HEK293 (cell line): ENCODE measurements around the gene UFD1.

Experiments used
- GLIS2 ChIP-seq: fragments of 450-650 bp; formaldehyde crosslinking; IDR thresholded peaks from 2 replicates; pipeline ENCODE4 v1.5.1; 2016; ENCODE audit warnings: missing biosample characterization, missing genetic modification characterization
- HOXA7 ChIP-seq: sonication (generic); formaldehyde crosslinking; IDR thresholded peaks from 2 replicates; pipeline ENCODE4 v1.8.1; 2022; ENCODE audit warnings: missing genetic modification reagents, borderline replicate concordance
- KLF1 ChIP-seq: fragments of 450-650 bp; formaldehyde crosslinking; IDR thresholded peaks from 2 replicates; pipeline ENCODE4 v1.5.1; 2016; ENCODE audit warnings: missing biosample characterization, missing genetic modification characterization
- KLF16 ChIP-seq: fragments of 450-650 bp; formaldehyde crosslinking; IDR thresholded peaks from 2 replicates; pipeline ENCODE4 v1.5.1; 2017; ENCODE audit warnings: missing biosample characterization, missing genetic modification characterization
- PRDM1 ChIP-seq: fragments of 450-650 bp; formaldehyde crosslinking; IDR thresholded peaks from 2 replicates; pipeline ENCODE4; 2016; ENCODE audit warnings: missing biosample characterization, missing genetic modification characterization
- SALL2 ChIP-seq: fragments of 450-650 bp; formaldehyde crosslinking; IDR thresholded peaks from 2 replicates; pipeline ENCODE4 v1.5.0; 2017; ENCODE audit warnings: missing biosample characterization, mild to moderate bottlenecking, missing genetic modification characterization, borderline replicate concordance
- YY1 ChIP-seq: fragments of 450-650 bp; formaldehyde crosslinking; IDR thresholded peaks from 2 replicates; pipeline ENCODE4 v1.5.1; 2018; ENCODE audit warnings: missing biosample characterization, missing genetic modification characterization
- ZBTB1 ChIP-seq: fragments of 450-650 bp; formaldehyde crosslinking; IDR thresholded peaks from 2 replicates; pipeline ENCODE4 v1.5.1; 2016; ENCODE audit warnings: missing biosample characterization, missing genetic modification characterization
- ZNF248 ChIP-seq: fragments of 450-650 bp; formaldehyde crosslinking; IDR thresholded peaks from 2 replicates; pipeline ENCODE4 v1.5.1; 2017; ENCODE audit warnings: missing biosample characterization, missing genetic modification characterization
- ZNF362 ChIP-seq: fragments of 450-650 bp; formaldehyde crosslinking; IDR thresholded peaks from 2 replicates; pipeline ENCODE4 v1.5.1; 2016; ENCODE audit warnings: missing biosample characterization, missing genetic modification characterization
- ZNF530 ChIP-seq: fragments of 450-650 bp; formaldehyde crosslinking; IDR thresholded peaks from 2 replicates; pipeline ENCODE4 v1.5.1; 2016; ENCODE audit warnings: low read depth, missing biosample characterization, missing genetic modification characterization
- ZNF658 ChIP-seq: fragments of 450-650 bp; formaldehyde crosslinking; IDR thresholded peaks from 2 replicates; pipeline ENCODE4; 2016; ENCODE audit warnings: missing biosample characterization, missing genetic modification characterization
- ZNF785 ChIP-seq: fragments of 450-650 bp; formaldehyde crosslinking; IDR thresholded peaks from 2 replicates; pipeline ENCODE4 v1.5.1; 2016; ENCODE audit warnings: missing biosample characterization, missing genetic modification characterization
- TF ChIP-seq, protein P1 (sequence below): fragments of 450-650 bp; formaldehyde crosslinking; IDR thresholded peaks from 2 replicates; pipeline ENCODE4 v1.5.1; 2016; ENCODE audit warnings: missing biosample characterization, missing genetic modification characterization

GRCh38 chr22:19527861-19528417 lies 48.9 kb upstream of the UFD1 start:
- TF ChIP-seq ZNF658 (tag by site-specific recombination) (no peak), ZNF248 (tag by site-specific recombination) (no peak), ZNF362 (tag by site-specific recombination) (no peak), ZBTB1 (tag by site-specific recombination) (no peak), KLF16 (tag by site-specific recombination) (no peak), GLIS2 (tag by site-specific recombination) (no peak), SALL2 (tag by site-specific recombination) (no peak), HOXA7 (CRISPR knock-in tag) (no peak), ZNF785 (tag by site-specific recombination) (no peak), KLF1 (no peak), YY1 (no peak), ZNF530 (no peak), PRDM1 (no peak)
- TF ChIP-seq, protein P1, sequence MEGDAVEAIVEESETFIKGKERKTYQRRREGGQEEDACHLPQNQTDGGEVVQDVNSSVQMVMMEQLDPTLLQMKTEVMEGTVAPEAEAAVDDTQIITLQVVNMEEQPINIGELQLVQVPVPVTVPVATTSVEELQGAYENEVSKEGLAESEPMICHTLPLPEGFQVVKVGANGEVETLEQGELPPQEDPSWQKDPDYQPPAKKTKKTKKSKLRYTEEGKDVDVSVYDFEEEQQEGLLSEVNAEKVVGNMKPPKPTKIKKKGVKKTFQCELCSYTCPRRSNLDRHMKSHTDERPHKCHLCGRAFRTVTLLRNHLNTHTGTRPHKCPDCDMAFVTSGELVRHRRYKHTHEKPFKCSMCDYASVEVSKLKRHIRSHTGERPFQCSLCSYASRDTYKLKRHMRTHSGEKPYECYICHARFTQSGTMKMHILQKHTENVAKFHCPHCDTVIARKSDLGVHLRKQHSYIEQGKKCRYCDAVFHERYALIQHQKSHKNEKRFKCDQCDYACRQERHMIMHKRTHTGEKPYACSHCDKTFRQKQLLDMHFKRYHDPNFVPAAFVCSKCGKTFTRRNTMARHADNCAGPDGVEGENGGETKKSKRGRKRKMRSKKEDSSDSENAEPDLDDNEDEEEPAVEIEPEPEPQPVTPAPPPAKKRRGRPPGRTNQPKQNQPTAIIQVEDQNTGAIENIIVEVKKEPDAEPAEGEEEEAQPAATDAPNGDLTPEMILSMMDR (tag by site-specific recombination) = no peak
